ENCODE results near the gene RELT. TPM values are rescaled to one million over a fixed set of nuclear protein-coding genes. Genes with fewer than 3 reads are reported as not detected.

Gene RELT
- total RNA-seq, 1 donor: 4.6 TPM

GRCh38 chr11:73415854-73416615, 39.8 kb downstream of the RELT start:
- TF ChIP-seq CTCF (IDR thresholded peaks at IDR 0.05; ENCODE audit: insufficient read depth, low read length): no peak
- H3K4me3 ChIP-seq (ENCODE audit: low read depth, low read length): no peak overlapping the region
- DNase-seq (ENCODE audit: low read depth): peak; percentile 60

GRCh38 chr11:73416786-73417185, 40.6 kb downstream of the RELT start:
- no peak overlapping the region for H3K4me3 ChIP-seq (ENCODE audit: low read depth, low read length)
- no peak for TF ChIP-seq CTCF (IDR thresholded peaks at IDR 0.05; ENCODE audit: insufficient read depth, low read length)
- DNase-seq (ENCODE audit: low read depth): peak; percentile 61

GRCh38 chr11:73420136-73420535, 43.9 kb downstream of the RELT start:
- no peak for TF ChIP-seq CTCF (IDR thresholded peaks at IDR 0.05; ENCODE audit: insufficient read depth, low read length)
- no peak for DNase-seq (ENCODE audit: low read depth)
- no peak overlapping the region for H3K4me3 ChIP-seq (ENCODE audit: low read depth, low read length)

GRCh38 chr11:73422886-73423285, 46.7 kb downstream of the RELT start:
- no peak overlapping the region for H3K4me3 ChIP-seq (ENCODE audit: low read depth, low read length)
- no peak for DNase-seq (ENCODE audit: low read depth)
- no peak for TF ChIP-seq CTCF (IDR thresholded peaks at IDR 0.05; ENCODE audit: insufficient read depth, low read length)

- H3K4me3 ChIP-seq (ENCODE audit: low read depth, low read length): no peak overlapping the region
- no peak for TF ChIP-seq CTCF (IDR thresholded peaks at IDR 0.05; ENCODE audit: insufficient read depth, low read length)
- no peak for DNase-seq (ENCODE audit: low read depth)
Measured at GRCh38 chr11:73423506-73423905, 47.3 kb downstream of the RELT start.

GRCh38 chr11:73425108-73425507, 48.9 kb downstream of the RELT start:
- H3K4me3 ChIP-seq (ENCODE audit: low read depth, low read length): no peak overlapping the region
- DNase-seq (ENCODE audit: low read depth): no peak
- TF ChIP-seq CTCF (IDR thresholded peaks at IDR 0.05; ENCODE audit: insufficient read depth, low read length): no peak
